Suprapubic skin (tissue), 4 donors: ENCODE results near the gene CTAGE6.
"Not testable (repeated sequence)": the region's sequence is repeated elsewhere in the genome, so short reads cannot be mapped to it uniquely, and the experiment has no call there.

ENCODE experiments used
- EP300 ChIP-seq: sonication (generic); formaldehyde crosslinking; IDR thresholded peaks from one replicate; pipeline ENCODE4 v1.6.1; 2017; ENCODE audit warnings: antibody characterized with exemption
- POLR2A ChIP-seq, 2 donors: fragments of 450-650 bp; IDR thresholded peaks; one replicate each; pipeline ENCODE4 v1.6.1; 2017; ENCODE audit warnings: antibody characterized with exemption in 2 of 2, mild to moderate bottlenecking in 2 of 2, moderate library complexity in 2 of 2
- POLR2AphosphoS5 ChIP-seq, 3 donors: sonication (generic); formaldehyde crosslinking; IDR thresholded peaks; one replicate each; pipeline ENCODE4 v1.6.1; 2017; ENCODE audit warnings: antibody characterized with exemption in 3 of 3
- TF ChIP-seq, protein P1 (sequence below), 2 donors: fragments of 200-600 bp in 1 of 2; fragments of 450-650 bp in 1 of 2; sonication (generic) in 1 of 2; IDR thresholded peaks; one replicate each; pipeline ENCODE4 v1.5.1; 2016 to 2019; ENCODE audit warnings: antibody characterized with exemption in 2 of 2, mild to moderate bottlenecking in 1 of 2, moderate library complexity in 1 of 2

DNA sequence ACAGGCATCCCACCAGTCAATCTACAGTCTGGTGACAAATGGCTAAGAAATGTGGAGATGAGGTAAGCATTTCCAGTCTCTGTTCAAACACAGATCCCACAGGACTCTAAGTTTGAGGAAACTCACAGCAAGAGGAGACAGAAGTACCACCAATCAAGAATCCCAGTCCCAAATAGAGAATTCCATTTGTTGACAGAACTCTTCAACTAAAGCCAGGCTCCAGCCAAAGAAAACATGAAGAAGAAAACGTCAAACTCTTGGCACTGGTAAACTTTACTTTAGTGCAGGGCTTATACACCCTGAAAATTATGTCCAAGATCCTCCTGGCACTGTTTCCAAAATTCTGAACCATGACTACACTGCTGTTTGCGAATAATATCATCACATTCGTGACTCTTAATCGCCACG is 49.2 kb upstream of the CTAGE6 start:
- TF ChIP-seq, protein P1, sequence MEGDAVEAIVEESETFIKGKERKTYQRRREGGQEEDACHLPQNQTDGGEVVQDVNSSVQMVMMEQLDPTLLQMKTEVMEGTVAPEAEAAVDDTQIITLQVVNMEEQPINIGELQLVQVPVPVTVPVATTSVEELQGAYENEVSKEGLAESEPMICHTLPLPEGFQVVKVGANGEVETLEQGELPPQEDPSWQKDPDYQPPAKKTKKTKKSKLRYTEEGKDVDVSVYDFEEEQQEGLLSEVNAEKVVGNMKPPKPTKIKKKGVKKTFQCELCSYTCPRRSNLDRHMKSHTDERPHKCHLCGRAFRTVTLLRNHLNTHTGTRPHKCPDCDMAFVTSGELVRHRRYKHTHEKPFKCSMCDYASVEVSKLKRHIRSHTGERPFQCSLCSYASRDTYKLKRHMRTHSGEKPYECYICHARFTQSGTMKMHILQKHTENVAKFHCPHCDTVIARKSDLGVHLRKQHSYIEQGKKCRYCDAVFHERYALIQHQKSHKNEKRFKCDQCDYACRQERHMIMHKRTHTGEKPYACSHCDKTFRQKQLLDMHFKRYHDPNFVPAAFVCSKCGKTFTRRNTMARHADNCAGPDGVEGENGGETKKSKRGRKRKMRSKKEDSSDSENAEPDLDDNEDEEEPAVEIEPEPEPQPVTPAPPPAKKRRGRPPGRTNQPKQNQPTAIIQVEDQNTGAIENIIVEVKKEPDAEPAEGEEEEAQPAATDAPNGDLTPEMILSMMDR (IDR thresholded peaks at IDR 0.05), result not testable (repeated sequence)
- not testable (repeated sequence) for TF ChIP-seq POLR2A (IDR thresholded peaks at IDR 0.05); POLR2AphosphoS5 (IDR thresholded peaks at IDR 0.05); EP300
